Activated CD4-positive, alpha-beta T cell treated with anti-CD3 and anti-CD28 coated beads for 24 hours (primary cell): Measurements from ENCODE around the gene CHD6.

ENCODE experiments used
- DNase-seq, 2 donors: peaks; one replicate each; pipeline ENCODE4 v3.0.0-alpha.2; 2020; ENCODE audit warnings: low read depth in 2 of 2

The CHD6 gene

DNA sequence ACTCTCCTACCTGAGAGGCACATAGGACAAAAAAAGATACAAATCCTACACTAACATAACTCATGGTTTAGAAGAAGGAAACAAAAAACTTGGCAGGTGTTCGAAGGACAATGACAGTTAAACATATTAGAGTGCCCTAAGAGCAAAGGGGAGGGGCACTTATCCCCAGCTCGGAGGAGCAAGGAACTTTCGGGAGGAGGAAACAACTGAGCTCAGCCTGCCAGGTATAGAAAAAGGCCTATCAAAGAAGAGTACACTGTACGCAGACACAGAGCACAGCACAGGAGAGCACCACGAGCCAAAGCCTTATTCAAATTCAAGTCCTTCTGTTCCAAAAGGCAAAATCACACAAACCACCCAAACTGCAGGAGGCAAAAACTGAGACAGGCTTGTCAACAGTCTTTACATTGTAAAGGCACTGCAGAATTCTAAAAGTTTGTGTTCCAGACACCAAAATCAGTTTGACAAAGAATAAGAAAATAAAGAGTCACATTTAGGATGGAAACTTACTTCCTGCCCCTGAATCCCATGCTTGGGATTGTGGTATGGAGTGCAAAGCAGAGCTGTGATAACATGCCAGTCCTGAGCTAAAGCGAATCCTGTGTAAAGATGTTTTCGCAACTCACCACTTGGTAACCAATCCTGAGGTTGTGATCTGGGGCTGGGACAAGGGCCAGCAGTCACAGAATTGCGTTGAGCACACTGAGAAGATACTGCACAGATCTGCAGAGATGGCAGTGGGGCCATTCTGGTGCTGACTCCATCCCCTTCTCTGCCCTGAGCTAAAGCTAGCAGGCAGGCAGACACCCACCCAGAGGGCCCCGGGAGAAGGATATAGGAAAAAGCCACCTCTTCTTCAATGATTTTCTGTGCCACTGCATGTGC is 108.6 kb downstream of the CHD6 start:
- no peak for DNase-seq

DNA sequence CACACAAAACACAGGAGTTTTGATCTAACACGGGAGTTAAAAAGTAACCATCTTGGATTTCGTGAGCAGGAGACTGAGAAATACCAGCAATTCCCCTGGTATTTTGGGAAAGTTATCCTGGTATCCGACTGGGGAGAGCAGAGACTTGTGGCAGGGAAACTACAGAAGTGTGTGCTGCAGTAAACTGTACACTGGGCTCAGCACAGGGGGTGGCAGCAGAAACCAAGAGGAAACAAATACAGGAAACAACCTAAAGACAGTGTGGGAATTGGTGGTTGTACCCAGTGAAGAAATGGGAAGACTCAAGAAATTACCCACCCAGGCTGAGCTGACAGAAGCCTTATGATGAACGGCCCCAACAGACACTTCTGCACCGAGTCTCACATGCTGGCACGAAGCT is 109.8 kb downstream of the CHD6 start:
- no peak for DNase-seq

DNA sequence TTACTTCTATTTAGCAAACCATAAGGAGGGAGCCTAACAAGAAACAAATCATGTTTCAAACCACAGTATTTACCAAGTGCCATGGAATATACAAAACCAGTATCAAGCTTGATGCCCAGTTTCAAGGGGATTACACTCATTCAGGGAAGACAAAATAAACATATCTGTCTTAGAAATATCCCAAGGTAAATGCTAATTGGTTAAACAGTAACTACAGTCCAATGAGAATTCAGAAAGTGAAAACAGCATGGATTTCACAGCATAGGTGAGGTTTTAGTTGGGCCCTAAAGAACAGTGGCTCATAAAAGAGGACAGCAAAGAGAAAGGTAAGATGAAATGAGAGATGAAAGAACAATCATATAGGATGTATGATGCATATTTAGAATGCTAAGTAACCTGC is 110.3 kb downstream of the CHD6 start:
- DNase-seq: no peak

DNA sequence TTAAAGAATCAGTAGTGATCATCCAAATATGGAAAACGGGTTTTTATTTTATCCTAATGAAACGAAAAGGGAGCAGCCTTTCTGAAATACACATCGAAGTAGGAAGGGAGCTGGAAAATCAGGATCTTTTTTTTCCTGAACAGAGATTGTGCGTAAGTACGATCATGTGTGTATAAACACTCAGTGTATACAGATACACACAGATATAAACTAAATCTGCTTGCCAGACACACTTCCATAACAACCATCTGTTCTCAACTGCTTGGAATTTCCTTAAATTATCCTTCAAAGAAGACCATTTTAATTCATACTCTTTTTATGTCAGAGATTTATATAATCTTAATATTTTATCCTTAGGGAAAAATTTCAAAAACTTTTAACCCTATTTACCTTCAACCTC is 110.7 kb downstream of the CHD6 start:
- DNase-seq: no peak

DNA sequence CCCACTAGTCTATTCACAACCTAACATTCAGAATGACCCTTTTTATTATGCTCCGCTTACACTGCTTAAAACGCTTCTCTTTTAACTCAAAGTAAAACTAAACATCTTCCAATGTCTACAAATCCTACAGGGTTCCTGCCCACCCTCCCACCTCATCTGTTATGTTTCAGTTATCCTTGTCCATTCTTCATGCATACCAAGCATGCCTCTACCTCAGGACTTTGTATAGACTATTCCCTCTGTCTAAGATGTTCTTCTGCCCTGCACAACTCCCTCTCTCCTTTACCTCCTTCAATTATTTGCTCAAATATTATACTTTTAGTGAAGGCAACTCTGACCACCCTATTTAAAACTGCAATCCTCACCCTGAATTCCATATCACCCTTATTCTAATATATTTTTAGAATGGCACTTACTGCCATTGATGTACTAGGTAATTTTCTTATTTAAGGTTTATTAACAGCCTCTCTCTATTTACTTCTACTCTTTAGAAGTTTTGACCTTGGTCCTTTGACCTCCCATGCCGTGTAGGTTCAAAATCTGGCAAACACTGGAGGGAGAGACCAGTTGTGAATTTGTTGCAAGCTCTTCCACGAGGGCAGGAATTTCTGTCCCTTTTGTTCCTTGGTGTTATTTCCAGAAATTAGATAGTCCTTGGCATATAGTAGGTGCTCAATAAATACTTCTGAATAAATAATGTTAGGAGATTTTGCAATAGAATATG is 111.8 kb downstream of the CHD6 start:
- DNase-seq: no peak

DNA sequence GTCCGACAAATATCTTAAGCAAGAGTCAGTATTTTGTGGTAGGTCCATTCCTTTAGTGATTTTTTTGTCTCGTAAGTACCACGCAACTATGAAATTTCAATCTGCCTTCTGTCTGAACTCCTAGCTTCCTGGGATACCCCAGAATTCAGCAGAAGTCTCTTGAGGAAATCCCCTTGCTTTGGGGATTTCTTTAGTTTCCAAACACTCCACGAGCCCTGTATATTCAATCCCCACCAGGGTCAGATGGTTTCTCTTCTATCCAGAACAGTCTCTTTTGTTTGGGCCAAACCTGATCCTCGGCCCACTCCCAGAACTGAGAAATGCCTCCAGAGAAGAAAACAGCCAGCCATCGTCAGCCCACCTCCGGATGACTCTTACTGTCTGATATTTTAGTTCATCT is 113.0 kb downstream of the CHD6 start:
- no peak for DNase-seq

DNA sequence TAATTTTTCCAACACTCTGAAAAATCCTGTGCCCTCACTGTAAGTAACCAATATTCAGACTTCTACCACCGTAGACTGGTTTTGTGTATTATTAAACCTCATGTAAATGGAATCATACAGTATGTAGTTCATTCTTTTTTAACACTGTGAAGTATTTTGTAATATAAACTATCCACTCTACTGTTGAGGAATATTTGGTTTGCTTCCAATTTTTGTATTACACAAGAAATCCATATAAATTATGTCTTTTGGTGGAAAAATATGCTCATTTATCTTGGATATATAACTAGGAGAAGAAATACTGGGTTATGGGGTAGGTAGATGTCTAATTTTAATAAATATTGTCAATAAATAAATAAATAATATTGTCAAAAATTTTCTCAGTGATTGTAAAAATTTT is 116.8 kb downstream of the CHD6 start:
- DNase-seq: no peak

DNA sequence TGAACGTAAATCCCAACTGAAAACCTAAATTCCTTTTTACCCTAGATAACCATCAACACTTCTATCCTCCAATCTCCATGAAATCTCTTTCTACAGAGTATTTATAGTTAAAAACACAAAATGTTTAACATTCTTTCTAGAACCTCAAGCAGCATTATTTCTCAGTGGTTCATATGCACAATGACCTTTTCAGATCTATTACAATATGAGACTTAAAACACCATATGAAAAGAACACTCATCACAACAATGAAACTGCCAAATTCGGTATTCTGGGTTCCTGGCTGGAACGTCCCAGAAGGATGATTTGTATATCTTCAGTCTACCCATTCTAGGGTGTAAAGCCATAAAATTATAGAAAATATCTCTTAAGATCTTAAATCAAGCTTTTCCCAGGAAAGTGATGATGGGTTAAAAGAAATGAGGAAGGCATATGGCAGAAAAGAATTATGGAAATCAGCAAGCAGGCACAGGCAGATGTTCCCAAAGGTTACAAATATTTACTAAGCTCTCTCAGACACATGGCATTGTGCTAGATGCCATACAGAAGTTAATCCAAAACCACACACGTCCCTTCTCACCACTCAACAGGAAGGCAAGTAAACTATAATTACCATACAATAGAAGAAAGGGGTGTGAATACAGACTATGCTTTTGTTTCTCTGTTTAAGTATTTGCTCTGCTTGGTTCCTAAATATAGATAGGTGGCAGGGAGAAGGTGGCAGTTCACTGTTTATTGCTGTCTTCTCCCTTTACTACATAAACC is 118.0 kb downstream of the CHD6 start:
- no peak for DNase-seq

DNA sequence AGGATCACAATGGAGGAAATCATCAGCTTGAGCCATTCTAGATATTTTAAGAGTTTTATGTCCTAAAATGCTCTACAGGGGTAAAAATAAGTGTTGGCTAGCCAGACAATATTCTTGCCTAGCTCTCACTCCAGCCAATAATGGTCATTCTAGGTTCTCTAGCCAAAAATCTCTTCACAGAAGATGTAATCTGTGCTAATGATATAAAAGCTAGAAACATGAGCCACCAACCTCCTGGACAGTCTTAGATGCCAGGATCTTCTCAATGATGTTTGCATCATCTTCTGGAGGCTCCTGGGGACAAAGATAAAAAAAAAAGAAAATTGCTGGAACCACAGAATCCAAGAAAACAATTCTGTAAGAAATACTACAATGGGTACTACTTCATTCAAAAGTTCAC is 119.1 kb downstream of the CHD6 start:
- no peak for DNase-seq

DNA sequence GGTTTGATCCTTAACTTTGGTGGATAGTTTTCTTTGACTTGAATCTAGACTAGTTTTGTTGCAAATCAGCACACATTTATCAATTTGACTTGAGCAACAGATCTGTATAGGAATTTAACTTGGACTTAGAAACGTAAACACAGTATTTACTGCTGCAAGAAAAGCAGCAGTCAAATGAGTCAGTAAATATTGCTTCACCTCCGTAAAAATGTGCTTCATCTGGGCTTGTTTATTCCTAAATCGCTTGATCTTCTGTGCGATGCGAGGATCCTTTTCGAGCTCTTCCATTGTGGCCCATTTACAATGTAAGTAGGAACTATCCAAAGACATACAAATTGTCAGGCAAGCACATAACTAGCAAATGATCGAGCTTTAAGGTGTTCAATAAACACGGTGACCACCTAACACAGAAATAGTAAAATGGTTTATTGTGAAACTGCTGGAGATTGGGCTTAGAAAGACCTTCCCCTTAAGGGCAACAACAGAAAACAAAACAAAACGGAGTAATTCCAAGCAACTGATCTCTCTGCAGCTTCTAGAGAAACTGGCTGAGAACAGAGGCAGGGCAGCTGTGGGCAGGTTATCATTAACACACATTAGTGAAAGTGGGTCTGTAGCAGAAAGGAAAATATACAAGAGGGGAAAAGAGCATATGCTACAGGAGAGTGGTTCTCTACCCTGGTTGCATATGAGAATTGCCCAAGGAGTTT is 120.8 kb downstream of the CHD6 start:
- no peak for DNase-seq

DNA sequence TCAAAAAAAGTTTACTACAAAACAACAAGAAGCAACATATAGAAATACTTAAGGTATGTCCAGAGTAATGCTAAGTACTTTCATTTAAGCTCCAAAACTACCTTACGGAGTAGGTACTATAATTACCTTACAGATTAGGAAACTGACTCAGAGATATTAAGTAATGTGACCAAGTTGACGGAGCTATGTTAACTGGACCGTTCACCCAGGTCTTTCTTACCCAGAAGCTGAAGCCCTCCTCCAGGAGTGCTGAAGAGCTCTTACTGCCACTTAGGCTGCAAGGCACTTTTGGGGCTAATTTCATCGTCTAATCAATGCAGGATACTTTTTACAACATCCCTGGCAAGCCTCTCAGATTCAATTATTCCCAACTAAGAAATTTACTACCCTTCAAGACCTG is 123.7 kb downstream of the CHD6 start:
- DNase-seq: no peak

DNA sequence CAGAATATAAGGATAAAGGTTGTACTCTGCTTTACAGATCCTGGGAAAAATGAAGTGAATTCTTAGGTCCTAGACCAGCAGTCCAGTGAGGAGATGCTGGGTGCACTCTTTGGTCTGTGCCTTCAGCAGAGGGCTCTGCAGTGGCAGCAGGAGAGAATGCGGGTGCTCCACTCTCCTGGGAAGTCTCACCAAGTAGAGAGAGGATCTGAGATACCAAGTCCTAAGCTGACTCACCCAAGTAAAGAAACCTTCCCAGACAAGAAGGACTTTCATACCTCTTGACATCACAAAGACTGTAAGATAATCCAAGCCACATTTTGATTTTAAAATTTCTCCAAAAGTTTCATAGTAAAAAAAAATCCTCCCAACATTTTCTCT is 134.6 kb downstream of the CHD6 start:
- DNase-seq: no peak

DNA sequence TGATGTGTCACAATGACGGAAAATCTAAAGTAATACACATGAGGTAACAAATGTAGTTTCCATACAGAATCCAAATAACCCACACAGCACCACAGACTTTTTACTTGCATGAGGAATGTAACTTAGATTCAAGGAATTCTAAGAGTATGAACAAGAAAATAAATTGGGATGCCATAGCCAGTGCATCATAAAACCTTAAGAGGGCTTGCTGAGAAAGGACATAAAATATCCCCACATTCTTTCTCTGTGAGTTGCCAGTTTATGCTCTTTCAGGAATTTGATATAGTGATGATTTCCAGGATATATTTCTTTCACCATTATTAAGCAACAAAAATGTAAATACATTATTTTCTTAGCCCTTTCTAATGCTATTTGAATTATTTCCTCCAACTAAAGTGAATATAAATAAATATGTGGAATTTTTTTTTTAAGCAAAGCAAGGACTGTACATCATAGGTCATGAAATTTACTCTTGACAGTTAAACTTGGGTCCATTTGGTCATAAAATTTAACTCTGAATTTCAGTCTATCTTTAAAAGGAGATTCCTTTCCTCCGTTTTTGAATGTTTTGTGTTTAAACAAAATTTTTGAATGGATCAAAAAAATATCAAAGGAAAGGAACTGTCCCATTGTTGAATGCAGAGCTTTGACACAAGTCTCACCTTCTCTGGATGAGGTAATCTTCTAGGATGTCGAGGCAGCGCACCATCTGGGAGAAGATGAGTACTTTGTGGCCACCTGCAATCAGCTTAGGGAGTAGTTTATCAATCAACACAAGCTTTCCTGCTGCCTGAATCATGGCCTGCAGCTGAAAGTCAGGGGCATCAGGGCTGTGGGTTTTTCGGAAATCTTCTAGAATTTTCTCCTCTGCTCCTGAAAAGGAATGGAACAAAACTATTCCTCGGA is 135.3 kb downstream of the CHD6 start:
- no peak for DNase-seq

DNA sequence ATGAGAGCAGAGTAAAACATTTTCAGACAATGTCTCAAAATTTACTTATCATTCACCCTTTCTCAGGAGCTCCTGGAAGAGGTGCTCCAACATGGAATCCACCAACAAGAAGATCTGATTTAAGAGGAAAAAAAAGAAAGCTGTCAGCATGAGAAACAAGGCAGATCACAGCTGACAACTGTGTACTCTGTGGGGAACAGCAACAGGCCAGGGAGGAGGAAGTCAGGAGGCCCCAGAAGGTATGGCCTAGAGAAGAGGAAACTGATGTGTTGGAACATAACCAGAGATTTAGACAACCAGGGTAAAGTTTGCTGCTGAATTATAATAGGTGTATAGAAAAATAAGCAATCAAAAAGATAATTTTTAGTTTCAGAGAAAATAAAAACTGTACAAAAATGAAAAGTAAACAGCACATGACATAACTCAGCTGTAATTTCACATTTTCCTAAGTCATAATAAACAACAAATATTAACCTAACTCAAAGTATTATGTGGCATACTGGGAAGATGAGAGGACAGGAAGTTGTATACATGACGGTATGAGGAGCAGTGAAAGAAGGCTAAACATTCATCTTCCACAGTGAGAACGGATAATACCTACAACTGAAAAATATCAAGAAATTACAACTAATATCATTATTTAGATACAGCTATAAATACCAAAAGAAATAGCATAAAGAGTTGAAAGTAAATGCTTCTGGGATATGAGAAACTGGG is 138.0 kb downstream of the CHD6 start:
- no peak for DNase-seq

DNA sequence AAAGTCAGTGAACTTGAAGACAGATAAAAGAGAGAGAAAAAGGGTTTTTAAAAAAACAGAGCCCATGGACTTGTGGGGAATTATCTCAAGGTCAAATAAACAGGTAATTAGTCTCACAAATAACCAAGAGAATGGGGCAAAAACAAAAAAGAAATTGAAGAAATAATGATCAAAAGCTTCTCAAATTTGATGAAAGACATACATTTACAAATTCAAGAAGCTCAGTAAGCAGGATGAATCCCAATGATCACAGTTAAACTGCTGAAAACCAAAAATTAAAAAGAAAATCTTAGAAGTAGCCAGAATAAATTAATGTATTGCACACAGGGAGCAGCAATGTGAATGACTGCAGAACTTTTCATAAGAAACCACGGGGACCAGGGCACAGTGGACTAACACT is 139.1 kb downstream of the CHD6 start:
- DNase-seq: no peak

DNA sequence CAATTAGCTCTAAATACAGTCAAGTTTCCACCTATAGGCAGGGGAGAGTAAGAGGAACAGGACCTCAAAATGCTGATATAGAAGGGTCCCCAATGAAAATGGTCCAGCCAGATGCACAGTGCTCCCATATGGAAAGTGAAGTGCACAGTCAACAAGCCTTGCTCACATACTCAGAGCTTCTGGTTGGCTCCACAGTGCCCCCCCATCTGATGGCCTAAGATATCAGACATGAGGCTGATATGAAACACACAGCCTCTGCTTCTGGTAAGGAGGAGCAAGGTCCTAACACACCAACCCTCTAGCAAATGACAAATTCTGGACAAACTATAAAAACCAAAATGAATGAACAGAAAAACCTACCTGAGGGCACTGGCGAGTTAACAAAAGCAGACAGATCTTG is 140.2 kb downstream of the CHD6 start:
- DNase-seq: no peak

DNA sequence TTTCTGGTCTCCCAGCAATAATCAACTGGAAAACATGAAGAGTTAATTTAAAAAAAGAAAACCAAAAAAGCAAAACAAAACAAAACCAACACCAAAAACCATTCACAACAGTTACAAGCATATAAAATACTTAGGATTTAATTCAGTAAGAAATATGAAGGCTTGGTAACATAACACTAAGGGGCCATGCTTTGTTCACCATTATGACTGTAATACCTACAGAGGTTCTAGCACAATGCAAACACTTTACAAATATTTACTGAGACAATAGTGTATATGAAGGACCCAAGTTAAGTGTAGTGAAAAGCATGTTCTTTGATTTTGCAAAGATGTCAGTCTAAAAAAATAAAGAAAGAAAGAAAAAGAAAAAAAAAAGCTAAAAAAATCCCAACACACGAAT is 141.7 kb downstream of the CHD6 start:
- DNase-seq: no peak

DNA sequence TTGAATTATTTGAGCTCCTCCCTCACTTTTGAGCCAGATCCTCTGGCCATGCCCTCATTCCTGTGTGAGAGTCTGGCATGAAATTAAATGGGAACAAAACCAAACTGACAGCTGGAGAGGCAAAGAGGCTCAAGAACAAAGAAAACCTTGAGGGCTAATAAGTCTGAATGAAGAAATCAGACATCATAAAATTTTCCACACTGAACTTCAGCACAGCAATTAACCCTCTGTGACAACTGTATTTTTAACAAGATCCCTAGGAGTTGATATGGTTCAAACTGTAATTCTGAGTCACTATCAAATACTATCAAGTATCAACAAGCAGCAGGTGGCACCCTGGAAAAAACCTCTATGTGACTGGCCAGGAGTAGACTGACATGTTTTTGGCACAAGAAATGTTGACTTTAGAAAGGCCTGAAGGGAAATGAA is 142.2 kb downstream of the CHD6 start:
- DNase-seq: no peak

DNA sequence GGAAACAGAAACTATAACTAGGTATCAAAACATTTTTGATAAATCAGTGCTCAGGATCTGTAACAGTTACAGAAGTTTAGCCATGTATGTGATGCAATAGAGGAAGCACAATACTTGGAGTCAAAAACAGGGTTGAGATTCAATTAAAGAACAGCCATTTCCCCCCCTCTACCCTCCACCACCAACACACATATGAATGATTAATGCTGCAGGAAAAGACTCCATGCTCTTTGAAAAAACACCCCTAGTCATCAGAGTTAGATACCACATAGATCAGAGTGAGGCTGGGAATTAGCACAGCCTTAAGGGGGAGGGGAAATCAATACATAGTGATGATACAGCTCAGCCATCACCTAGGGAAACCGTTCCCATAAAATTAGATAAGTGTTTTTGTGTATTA is 142.7 kb downstream of the CHD6 start:
- DNase-seq: no peak

DNA sequence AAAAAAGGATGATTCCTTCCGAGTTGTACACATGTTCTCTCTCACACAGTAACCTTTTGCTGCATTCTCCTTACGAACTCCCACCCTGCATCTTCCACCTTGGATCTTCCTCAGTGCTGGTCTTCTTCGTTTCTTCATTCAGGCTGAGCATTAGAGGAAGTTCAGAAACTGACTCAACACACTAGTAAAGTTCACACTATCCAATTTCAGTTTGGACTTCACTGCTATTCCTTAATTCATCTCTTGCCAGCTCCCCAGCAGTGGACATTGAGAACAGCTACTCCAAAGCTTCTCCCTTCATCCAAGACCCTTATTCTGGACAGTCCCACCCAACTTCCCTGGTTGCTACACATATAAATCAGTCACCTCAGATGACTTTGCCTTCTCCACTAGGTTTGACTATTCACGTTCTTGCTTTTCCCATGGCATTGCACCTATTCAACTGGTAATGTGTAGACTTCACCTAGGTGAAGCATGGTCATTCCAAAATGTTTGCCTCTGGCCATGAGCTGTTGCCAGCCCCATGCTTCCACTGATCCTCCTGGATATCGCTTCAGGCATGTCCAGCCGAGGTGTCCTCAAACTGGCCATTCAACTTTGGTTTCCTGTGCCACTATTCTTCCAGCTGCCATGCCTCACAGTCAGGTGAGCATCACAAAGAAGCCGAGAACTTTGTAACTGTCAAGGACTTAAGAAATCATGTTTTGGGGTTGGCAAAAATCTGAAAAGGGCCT is 147.6 kb downstream of the CHD6 start:
- DNase-seq: no peak
